PC-3 (cell line): Measurements from ENCODE around the gene CD58. TPM values are rescaled to one million over a fixed set of nuclear protein-coding genes. Genes with fewer than 3 reads are reported as not detected.
"Not testable (repeated sequence)": the region's sequence is repeated elsewhere in the genome, so short reads cannot be mapped to it uniquely, and the experiment has no call there.

Experiments
- ATAC-seq: fragments of 200-7000 bp; cut with Tn5 transposase; 2 replicates; pipeline ENCODE4 v1.9.1; 2020; ENCODE audit warnings: mild to moderate bottlenecking, moderate library complexity
- BruUV-seq: library from RNA; stranded (reverse); fragments of 400-500 nt; replicated peaks from 2 replicates; lab custom pipeline; 2021; lab: Mats Ljungman, UMichigan
- CTCF ChIA-PET: fragments of 300-600 bp; sonication (Branson Sonifier 250); formaldehyde crosslinking; loops from one replicate; lab custom pipeline; 2022; ENCODE audit warnings: antibody characterized with exemption; lab: Charles Lee
- POLR2A ChIA-PET: fragments of 300-600 bp; sonication (Branson Sonifier 250); formaldehyde crosslinking; loops from one replicate; lab custom pipeline; 2022; ENCODE audit warnings: antibody characterized with exemption; ENCODE audit not compliant: unreplicated experiment; lab: Charles Lee
- DNase-seq: peaks from one replicate; pipeline ENCODE4 v3.0.0-alpha.2; 2015
- H2AFZ ChIP-seq: fragments of 300-600 bp; sonication (generic); 2 replicates; pipeline ENCODE4 v1.6.0; 2016; ENCODE audit warnings: antibody characterized with exemption, low read length
- H3F3A ChIP-seq: fragments of 300-600 bp; sonication (generic); one replicate; pipeline ENCODE4 v1.6.0; 2017; ENCODE audit warnings: antibody characterized with exemption, low read length, control low read depth, mild to moderate bottlenecking; ENCODE audit not compliant: unreplicated experiment
- H3K27ac ChIP-seq: fragments of 300-600 bp; sonication (generic); 2 replicates; pipeline ENCODE4 v1.5.1; 2016; ENCODE audit warnings: mild to moderate bottlenecking, low read length
- H3K27me3 ChIP-seq: fragments of 300-600 bp; sonication (generic); 2 replicates; pipeline ENCODE4 v1.6.1; 2016; ENCODE audit warnings: low read length, mixed read lengths
- H3K36me3 ChIP-seq: fragments of 300-600 bp; sonication (generic); 2 replicates; pipeline ENCODE4 v1.6.1; 2016; ENCODE audit warnings: low read depth, mixed run types, low read length, mixed read lengths
- H3K4me1 ChIP-seq: fragments of 300-600 bp; sonication (generic); 2 replicates; pipeline ENCODE4 v1.5.1; 2016; ENCODE audit warnings: low read length; ENCODE audit not compliant: insufficient read depth
- H3K4me2 ChIP-seq: fragments of 300-600 bp; sonication (generic); 2 replicates; pipeline ENCODE4 v1.6.0; 2016; ENCODE audit warnings: low read length
- H3K4me3 ChIP-seq: fragments of 300-600 bp; sonication (generic); 2 replicates; pipeline ENCODE4 v1.5.1; 2016; ENCODE audit warnings: mild to moderate bottlenecking, low read length, mixed read lengths
- H3K79me2 ChIP-seq: fragments of 300-600 bp; sonication (generic); 2 replicates; pipeline ENCODE4 v1.6.1; 2017; ENCODE audit warnings: low read length, mixed read lengths
- H3K9ac ChIP-seq: fragments of 300-600 bp; sonication (generic); 2 replicates; pipeline ENCODE4 v1.6.0; 2016; ENCODE audit warnings: mild to moderate bottlenecking, low read length
- H3K9me2 ChIP-seq: fragments of 300-600 bp; sonication (generic); replicated peaks from 2 replicates; pipeline ENCODE4 v1.6.1; 2016; ENCODE audit warnings: mixed run types, low read length, mixed read lengths
- H3K9me3 ChIP-seq: fragments of 300-600 bp; sonication (generic); 2 replicates; pipeline ENCODE4 v1.6.1; 2016; ENCODE audit warnings: low read length, mixed read lengths
- H4K20me1 ChIP-seq: fragments of 300-600 bp; sonication (generic); 2 replicates; pipeline ENCODE4 v1.6.1; 2016; ENCODE audit warnings: low read length, mixed read lengths
- intact Hi-C: fragments of 100-400 bp; cut with micrococcal nuclease; formaldehyde crosslinking; loops from 2 replicates; pipeline ENCODE4 v1.9.0; 2023
- total RNA-seq: library from RNA; depleted of rRNA; stranded (reverse); fragments of >200 nt; gene quantifications from 2 replicates; pipeline ENCODE4 v1.2.3, GENCODE V29; 2014

CD58 gene
- total RNA-seq, 1 experiment from 2014 or later, result 26.9 TPM

DNA sequence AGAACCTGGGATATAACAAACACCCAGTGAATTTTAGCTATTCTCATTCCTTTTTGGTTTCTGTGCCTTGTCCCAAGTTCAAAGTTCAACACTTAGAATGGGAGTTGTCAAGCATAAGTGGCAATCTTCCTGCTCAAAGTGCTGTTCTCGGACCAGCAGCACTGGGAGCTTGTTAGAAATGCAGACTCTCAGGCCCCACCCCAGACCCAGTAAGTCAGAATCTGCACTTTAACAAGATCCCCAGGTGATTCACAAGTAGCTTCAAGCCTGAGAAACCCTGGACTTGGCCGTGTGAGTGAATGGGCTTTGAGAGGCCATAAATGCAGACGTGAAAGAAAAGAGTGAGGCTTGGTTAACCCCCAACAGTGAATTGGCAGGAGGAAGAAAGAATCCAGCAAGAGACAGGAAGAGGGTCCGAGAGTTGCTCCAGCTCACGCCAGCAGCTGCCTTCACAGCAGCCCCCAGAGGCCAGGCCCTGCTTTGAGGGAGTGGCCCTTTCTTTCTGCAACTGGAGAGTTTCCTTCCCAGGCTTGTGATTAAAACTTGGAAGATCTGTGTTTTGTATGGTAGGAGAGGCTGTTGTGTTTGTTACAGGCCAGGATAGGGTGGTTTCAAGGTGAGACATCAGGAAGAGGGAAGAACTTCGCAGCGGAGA, 21.3 kb upstream of the CD58 start:
- CTCF ChIA-PET, result interaction anchor here (0.5 kb wide), 1 partner anchor 573 kb away, joined by 3 read pairs; no protein-coding TSS in a partner anchor
- intact Hi-C loops, H3K36me3 ChIP-seq, BruUV-seq, DNase-seq, H3K9me2 ChIP-seq, H3K79me2 ChIP-seq, POLR2A ChIA-PET, H2AFZ ChIP-seq, H3K4me3 ChIP-seq, H3K9me3 ChIP-seq, H4K20me1 ChIP-seq, H3K27me3 ChIP-seq, H3F3A ChIP-seq, H3K9ac ChIP-seq, ATAC-seq, H3K27ac ChIP-seq, H3K4me2 ChIP-seq: not testable (repeated sequence)
- peaks cover 17% of the 10 kb centered on the region for H3K4me1 ChIP-seq

DNA sequence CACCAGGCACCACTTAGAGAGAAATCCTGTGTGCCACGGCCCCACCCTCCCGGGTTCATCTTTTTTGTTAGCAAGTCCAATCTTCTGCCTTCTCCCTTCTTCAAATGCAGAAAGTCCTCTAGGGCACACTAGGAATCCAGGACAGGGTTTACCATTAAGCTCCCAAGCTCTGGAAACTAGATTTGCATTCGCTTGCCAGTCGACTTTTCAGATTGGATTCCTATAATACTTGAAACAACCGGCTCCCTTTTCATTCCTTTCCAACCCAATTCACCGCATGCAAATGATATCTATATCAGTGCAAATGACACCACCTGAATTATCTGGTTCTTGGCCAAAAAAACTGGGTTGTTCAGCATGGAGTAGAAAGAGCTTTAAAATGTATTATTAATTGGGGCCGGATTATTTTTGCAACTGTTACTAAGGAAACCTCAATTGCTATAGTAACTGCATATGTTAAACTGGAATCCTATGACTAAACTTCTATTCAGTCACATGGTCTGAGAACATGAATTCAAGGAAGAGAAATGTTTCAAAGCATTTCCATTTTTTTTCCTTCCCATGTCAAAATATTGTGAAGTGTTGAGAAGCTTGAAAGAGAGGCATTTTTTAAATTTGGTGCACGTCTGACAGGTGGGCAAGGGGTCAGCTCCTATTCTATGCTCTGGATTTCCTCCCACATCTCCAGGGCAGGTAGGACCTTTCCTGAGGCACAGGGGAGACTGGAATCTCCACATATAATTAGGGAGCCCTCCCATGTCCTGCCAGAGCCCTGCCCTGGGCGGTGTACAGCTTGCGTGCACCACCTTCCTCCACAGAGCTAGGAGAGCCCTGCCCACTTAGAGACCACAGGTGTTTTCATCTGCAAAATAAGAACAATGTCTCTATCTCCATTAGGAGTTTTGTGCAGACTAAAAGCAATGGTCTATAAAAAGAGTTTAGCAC, 20.5 kb upstream of the CD58 start:
- H3K9ac ChIP-seq, H3K9me2 ChIP-seq, POLR2A ChIA-PET, H2AFZ ChIP-seq, H3F3A ChIP-seq, H3K36me3 ChIP-seq, DNase-seq, BruUV-seq, H3K27ac ChIP-seq, CTCF ChIA-PET, intact Hi-C loops, H4K20me1 ChIP-seq, H3K4me2 ChIP-seq, H3K4me3 ChIP-seq, H3K79me2 ChIP-seq, ATAC-seq, H3K27me3 ChIP-seq, H3K9me3 ChIP-seq: not testable (repeated sequence)
- peaks cover 17% of the 10 kb centered on the region for H3K4me1 ChIP-seq

DNA sequence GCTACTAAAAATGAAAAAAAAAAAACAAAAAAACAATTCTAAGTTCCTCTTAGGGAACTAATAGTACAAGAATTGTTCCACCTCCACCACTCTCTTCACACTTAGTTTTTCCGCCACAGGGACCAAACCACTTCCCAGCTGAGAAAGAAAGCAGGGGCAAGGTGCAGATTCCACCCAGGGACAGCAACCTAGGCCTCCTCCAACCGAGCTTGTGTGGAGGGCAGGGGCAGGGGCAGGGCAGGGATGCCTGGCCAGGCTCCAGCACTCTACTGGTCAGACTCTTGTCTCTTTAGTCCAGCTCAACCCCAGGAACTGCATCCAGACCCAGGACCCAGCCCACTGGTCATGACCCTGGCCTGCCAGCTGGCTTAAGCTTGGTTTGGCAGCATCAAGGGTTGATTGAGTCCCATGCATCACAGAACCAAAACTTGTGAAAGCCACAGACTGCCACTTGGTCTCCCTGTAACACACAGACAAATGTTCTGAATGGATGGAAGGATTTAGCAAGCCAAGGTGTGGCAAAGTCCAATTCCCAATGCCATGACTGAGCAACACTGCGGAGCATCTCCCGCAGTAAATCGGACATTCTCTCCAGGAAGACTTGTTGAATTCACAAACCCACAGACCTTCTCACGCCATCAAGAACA, 19.7 kb upstream of the CD58 start:
- CTCF ChIA-PET, H3K9me2 ChIP-seq, H3K9me3 ChIP-seq, intact Hi-C loops, H3F3A ChIP-seq, H3K27ac ChIP-seq, H3K4me2 ChIP-seq, POLR2A ChIA-PET, H3K79me2 ChIP-seq, BruUV-seq, DNase-seq, H3K4me3 ChIP-seq, ATAC-seq, H3K9ac ChIP-seq, H2AFZ ChIP-seq, H3K36me3 ChIP-seq, H4K20me1 ChIP-seq, H3K27me3 ChIP-seq: not testable (repeated sequence)
- H3K4me1 ChIP-seq, result peaks cover 11% of the 10 kb centered on the region

DNA sequence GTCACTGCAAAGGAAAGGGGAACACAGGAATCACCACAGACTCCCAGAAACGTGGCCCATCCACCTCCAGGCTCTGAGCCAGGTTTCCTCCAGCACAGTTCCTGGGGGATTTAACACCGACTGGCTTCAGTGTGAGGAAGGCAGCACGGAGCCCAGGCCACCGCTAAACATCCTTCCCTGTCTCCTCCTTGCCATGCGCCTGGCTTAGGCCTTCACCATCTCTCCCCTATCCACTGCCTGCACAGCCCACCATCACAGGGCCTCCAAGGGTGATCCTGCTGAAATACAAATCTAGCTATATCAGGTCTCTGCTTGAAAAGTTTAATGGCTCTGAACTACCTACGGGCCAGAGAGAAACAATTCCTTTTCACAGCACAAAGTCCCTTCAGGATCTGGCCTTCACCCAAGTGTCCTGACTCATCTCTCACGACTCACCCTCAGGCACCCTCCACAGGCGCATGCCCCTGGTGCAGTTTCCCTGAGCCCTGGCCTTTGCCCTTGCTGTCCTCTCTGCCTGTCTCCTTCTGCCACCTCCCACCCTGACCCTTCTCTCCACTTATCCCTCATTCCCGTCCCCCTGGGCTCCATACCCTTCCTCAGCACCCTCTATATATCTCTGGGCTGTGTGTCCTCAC, 18.4 kb upstream of the CD58 start:
- POLR2A ChIA-PET, CTCF ChIA-PET, H3K27me3 ChIP-seq, H3K36me3 ChIP-seq, H3K9ac ChIP-seq, BruUV-seq, H3K4me3 ChIP-seq, H2AFZ ChIP-seq, H3K79me2 ChIP-seq, H4K20me1 ChIP-seq, H3K9me2 ChIP-seq, H3K9me3 ChIP-seq, H3F3A ChIP-seq, intact Hi-C loops: not testable (repeated sequence)
- DNase-seq, result peak; percentile 64
- peaks cover 11% of the 10 kb centered on the region for H3K4me1 ChIP-seq
- H3K4me2 ChIP-seq, result peak overlapping the region; percentile 39; the same call in 1 of the 2 replicates
- peak; percentile 96 for ATAC-seq
- H3K27ac ChIP-seq, result peak overlapping the region; percentile 46
